LNCaP clone FGC (cell line): ENCODE data around the gene RET.

Experiments used
- DNase-seq: peaks from one replicate; pipeline ENCODE4 v3.0.0-alpha.2; 2011; ENCODE audit warnings: low read depth
- H3K4me3 ChIP-seq: 2 replicates; pipeline ENCODE4 v1.5.1; 2011; ENCODE audit warnings: mild to moderate bottlenecking, low read depth, low read length, control low read depth
- TF ChIP-seq, protein P1 (sequence below): IDR thresholded peaks from 2 replicates; pipeline ENCODE4 v1.5.1; 2012; ENCODE audit warnings: mild to moderate bottlenecking; ENCODE audit not compliant: control insufficient read depth, insufficient read depth; ENCODE audit errors: extremely low read depth

Gene RET

DNA sequence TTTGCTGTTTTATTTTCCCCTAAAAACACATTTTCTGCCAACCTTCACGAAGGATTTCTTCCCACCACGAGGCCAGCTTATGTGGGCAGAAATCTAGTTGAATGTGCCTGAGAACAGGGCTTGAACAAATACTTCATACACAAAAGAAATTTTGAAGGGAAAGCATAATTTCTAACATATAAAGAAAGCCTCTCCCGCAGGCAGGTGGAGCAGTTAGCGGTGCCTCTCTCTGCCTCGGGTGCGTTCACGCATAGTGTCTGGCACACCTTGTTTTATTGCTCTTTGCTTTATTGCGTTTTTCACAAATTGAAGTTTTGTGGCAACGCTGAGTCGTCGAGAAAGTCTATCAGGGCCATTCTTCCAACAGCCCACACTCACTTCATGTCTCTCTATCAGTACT, 54.4 kb downstream of the RET start:
- TF ChIP-seq, protein P1, sequence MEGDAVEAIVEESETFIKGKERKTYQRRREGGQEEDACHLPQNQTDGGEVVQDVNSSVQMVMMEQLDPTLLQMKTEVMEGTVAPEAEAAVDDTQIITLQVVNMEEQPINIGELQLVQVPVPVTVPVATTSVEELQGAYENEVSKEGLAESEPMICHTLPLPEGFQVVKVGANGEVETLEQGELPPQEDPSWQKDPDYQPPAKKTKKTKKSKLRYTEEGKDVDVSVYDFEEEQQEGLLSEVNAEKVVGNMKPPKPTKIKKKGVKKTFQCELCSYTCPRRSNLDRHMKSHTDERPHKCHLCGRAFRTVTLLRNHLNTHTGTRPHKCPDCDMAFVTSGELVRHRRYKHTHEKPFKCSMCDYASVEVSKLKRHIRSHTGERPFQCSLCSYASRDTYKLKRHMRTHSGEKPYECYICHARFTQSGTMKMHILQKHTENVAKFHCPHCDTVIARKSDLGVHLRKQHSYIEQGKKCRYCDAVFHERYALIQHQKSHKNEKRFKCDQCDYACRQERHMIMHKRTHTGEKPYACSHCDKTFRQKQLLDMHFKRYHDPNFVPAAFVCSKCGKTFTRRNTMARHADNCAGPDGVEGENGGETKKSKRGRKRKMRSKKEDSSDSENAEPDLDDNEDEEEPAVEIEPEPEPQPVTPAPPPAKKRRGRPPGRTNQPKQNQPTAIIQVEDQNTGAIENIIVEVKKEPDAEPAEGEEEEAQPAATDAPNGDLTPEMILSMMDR = no peak
- DNase-seq = no peak
- H3K4me3 ChIP-seq = no peak overlapping the region

DNA sequence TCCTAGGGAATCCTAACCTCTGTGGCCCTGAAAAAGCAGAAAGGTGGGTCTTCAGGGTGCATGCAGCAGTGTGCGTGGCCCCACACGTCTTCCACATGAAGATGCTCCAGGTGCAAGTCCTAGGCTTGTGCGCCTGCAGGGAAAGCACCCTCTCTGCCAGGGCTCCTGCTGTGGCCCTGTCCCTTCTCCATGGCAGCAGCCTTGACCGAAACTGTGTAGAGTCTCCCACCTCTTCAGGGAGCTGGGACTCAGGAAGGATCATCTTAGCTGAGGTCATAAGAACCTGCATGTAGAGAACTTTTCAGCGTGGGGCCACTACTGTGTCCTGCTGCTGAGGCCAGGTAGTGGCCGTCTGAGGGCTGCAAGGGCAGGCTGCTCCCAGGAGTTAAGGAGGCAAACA, 55.0 kb downstream of the RET start:
- no peak overlapping the region for H3K4me3 ChIP-seq
- DNase-seq = no peak
- TF ChIP-seq, protein P1 = no peak

DNA sequence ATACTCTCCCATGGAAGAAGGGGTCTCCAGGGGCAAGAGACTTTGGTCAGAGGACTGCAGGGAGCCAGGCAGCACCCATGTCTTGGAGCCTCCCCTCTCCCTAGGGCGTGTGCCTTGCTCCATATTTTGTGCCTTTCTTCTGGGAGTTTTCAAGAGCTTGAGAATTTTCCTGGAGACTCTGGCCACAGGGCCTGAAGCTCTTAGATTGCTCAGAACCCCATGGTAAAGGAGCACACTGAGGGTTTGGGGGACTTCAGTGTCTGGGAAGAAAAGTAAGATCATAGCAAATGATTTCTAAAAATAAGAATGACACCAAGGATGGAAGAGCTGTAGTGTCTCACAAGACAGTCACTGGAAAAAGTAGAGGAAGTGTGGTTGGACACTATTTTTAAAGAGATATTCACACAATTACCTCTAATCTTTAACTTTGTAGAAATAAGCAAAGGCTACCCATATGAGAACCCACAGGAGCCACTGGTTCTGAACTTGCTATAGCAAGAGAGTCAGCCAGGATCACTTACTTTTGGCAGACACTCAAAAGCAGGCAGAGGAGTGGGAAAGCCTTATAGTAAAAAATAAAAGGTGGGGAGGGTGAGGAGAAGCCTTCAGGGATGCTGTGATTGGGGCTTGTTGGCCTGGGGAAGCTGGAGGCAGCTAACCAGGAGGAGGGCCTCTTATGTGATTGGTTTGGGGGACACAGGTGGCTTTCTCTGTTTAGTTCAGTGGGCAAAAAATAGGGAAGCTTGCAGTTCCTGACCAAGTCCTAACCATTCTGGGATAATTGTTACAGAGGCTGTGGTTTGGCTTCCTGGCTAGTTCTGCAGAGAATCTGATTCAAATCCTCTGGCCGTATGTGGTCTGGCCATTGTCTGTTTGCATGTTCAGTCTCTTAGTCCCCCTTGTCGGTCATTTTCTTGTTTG, 56.3 kb downstream of the RET start:
- H3K4me3 ChIP-seq = no peak overlapping the region
- no peak for DNase-seq
- TF ChIP-seq, protein P1 = no peak

DNA sequence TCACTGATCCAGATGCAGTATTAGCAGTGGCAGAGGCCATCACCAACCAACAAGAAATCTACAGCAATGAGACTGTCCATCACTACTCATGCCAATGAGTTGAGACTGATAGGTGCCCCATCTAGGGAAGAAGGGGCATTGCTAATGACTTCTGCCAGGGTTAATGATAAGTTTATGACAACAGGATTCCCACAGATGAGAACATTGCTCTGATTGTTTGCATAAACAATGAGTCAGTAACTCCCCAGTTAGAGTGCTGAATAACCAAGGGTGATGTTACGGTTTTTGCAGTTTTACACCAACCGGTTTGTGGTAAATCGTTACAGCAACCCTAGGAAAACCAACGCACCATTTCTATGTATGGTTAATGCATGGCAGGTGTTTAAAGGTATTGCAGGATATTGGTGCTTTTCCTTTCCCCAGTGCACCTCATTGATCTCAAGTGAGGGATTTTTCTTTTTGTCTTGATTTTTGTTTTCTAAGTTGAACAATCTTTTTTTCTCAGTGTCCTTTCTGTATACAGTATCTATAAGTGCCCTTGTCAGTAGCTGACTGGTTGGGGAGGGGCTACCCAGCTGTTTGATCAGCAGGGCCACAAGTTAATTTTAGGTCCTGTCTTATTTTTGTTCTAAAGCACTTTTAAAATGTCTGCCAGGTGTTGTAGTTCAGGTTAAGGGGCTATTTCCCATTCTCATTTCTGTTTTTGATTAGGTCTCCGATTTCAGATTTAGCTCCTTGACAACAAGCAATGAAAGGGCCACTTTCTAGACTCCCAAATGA, 57.4 kb downstream of the RET start:
- TF ChIP-seq, protein P1 = no peak
- DNase-seq = no peak
- no peak overlapping the region for H3K4me3 ChIP-seq

DNA sequence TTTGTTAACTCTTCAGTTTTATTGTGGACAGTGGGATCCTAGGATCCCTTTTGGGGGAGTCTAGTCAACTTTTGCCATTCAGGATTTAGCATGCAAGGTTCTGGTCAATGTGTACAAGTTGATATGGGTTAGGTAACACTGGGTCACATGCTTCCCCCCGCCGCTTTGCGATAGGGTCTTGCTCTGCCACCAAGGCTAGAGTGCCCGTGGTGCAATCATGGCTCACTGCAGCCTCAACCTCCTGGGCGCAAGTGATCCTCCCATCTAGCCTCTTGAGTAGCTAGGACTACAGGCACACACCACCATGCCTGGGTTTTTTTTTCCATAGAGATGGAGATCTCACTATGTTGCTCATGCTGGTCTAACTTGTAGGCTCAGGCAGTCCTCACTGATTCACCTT, 58.2 kb downstream of the RET start:
- no peak for DNase-seq
- H3K4me3 ChIP-seq = no peak overlapping the region
- TF ChIP-seq, protein P1 = no peak

DNA sequence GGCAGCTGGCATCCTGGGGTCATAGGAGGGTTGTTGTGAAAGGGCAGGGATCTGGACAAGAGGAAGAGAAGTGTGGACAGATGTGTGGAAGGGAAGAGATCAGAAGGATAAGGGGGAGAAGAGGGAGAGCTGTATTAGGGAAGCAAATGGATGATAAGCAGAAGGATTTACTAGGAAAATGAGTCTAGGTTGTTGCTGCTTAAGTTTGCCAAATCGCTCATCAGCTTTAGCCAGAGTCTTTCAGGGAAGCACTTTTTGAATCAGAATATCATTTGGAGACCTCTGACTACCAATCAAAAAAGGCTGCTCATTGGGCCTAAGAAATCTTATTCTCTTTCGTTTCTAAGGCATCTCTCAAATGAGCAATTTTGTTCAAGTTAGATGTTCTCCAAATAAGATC, 58.8 kb downstream of the RET start:
- DNase-seq = no peak
- no peak overlapping the region for H3K4me3 ChIP-seq
- TF ChIP-seq, protein P1 = no peak
